Mesothelial cell of epicardium (in vitro differentiated cells): ENCODE data around the gene GPR179. TPM values are rescaled to one million over a fixed set of nuclear protein-coding genes. Genes with fewer than 3 reads are reported as not detected.

Experiments
- DNase-seq, 2 experiments: peaks; one replicate each; pipeline ENCODE4 v3.0.0; 2021; ENCODE audit warnings: low spot score in 2 of 2; ENCODE audit not compliant: unreplicated experiment in 2 of 2
- H3K27ac Mint-ChIP-seq: 2 replicates; pipeline ENCODE4 v1.8.0; 2021; ENCODE audit warnings: mixed read lengths
- H3K27me3 Mint-ChIP-seq: 2 replicates; pipeline ENCODE4 v1.8.0; 2021; ENCODE audit warnings: low read depth, mixed read lengths
- H3K36me3 Mint-ChIP-seq: 2 replicates; pipeline ENCODE4 v1.8.0; 2021; ENCODE audit warnings: mixed read lengths
- H3K4me1 Mint-ChIP-seq: 2 replicates; pipeline ENCODE4 v1.8.0; 2021; ENCODE audit warnings: mixed read lengths
- H3K4me3 Mint-ChIP-seq: 2 replicates; pipeline ENCODE4 v1.8.0; 2021; ENCODE audit warnings: mild to moderate bottlenecking, moderate library complexity, mixed read lengths
- H3K9me3 Mint-ChIP-seq: 2 replicates; pipeline ENCODE4 v1.8.0; 2021; ENCODE audit warnings: mixed read lengths
- total RNA-seq: library from RNA; stranded (reverse); gene quantifications from 3 replicates; pipeline ENCODE4 v1.2.1, GENCODE V29; 2021
- TF ChIP-seq, protein P1 (sequence below): fragments of 200-600 bp; sonication (generic); IDR thresholded peaks from one replicate; pipeline ENCODE4 v1.5.0; 2021; ENCODE audit warnings: antibody characterized with exemption; ENCODE audit not compliant: unreplicated experiment

Gene GPR179
- total RNA-seq, 1 donor from 2014 or later, result 0.25 TPM

DNA sequence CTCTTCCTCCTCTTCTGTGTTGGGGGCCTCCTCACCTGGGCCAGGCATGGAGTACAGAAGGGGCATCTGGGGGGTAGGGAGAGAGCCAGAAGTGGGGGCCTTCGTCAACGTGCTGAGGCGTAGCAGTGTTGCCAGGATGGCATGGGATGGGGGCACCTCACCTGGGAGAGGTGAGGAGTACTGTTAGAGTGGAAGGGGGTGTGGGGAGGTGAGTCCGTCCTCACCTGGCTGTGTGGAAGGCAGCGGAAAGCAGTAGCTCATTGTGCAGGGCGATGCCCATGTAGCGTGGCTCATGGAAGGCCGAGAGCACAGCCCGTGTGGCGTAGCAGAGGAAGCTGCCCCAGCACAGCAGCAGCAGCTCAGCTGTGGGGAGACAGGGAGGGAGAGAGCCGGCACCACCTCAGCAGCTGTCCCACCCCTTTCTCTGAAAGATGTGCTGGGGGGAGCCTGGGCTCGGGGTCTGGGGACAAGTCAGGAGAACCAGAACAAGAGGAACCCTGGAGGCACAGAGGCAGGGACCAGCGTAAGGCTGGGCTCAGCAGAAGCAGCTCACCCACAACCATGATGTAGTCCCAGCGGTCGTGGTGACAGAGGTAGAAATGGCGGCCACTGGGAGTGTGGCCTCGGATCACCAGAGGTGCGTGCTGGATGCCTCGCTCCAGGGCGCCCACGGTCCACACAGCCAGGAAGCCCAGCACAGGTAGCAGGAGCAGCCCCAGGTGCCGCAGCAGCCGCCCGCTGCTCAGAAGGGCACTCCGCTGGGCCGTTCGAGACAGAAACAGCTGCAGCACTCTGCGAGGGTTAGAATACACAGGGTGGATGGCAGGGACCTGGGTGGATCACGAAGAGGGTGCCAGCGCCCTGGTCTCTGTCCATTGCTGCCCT is 9.0 kb downstream of the GPR179 start:
- Mint-ChIP-seq H3K4me3 (no peak overlapping the region), H3K27ac (no peak overlapping the region), H3K36me3 (no peaks in the 10 kb centered on the region), H3K9me3 (no peaks in the 10 kb centered on the region), H3K4me1 (no peaks in the 10 kb centered on the region), H3K27me3 (peaks cover 6% of the 10 kb centered on the region)
- TF ChIP-seq, protein P1, sequence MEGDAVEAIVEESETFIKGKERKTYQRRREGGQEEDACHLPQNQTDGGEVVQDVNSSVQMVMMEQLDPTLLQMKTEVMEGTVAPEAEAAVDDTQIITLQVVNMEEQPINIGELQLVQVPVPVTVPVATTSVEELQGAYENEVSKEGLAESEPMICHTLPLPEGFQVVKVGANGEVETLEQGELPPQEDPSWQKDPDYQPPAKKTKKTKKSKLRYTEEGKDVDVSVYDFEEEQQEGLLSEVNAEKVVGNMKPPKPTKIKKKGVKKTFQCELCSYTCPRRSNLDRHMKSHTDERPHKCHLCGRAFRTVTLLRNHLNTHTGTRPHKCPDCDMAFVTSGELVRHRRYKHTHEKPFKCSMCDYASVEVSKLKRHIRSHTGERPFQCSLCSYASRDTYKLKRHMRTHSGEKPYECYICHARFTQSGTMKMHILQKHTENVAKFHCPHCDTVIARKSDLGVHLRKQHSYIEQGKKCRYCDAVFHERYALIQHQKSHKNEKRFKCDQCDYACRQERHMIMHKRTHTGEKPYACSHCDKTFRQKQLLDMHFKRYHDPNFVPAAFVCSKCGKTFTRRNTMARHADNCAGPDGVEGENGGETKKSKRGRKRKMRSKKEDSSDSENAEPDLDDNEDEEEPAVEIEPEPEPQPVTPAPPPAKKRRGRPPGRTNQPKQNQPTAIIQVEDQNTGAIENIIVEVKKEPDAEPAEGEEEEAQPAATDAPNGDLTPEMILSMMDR, result no peak
- no peak for DNase-seq

- H3K27me3 Mint-ChIP-seq, result peaks cover 6% of the 10 kb centered on the region
- H3K27ac Mint-ChIP-seq, result no peak overlapping the region
- H3K9me3 Mint-ChIP-seq, result no peaks in the 10 kb centered on the region
- H3K36me3 Mint-ChIP-seq, result no peaks in the 10 kb centered on the region
- DNase-seq, result peak in 1 of 2 experiments; percentile 65
- TF ChIP-seq, protein P1, result peak; percentile 40
- no peak overlapping the region for H3K4me3 Mint-ChIP-seq
- no peaks in the 10 kb centered on the region for H3K4me1 Mint-ChIP-seq
Observed at GRCh38 chr17:38333635-38334295, 10.0 kb downstream of the GPR179 start.

DNA sequence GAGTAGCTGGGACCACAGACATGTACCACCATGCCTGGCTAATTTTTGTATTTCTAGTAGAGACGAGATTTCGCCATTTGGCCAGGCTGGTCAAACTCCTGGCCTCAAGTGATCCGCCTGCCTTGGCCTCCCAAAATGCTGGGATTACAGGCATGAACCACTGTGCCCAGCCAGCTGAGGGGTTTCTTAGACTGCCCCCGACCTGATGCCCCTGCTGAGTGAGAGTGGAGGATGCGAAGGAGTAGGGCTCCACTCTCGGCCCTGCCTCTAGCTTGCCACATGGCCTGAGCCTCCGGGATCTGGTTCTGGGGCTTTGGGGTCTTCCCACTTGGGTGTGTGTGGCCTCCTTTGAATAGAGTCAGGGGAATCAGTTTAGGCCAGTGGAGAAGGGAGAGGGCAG is 11.0 kb downstream of the GPR179 start:
- no peaks in the 10 kb centered on the region for H3K36me3 Mint-ChIP-seq
- no peaks in the 10 kb centered on the region for H3K4me1 Mint-ChIP-seq
- TF ChIP-seq, protein P1, result no peak
- no peaks in the 10 kb centered on the region for H3K9me3 Mint-ChIP-seq
- peaks cover 5% of the 10 kb centered on the region for H3K27me3 Mint-ChIP-seq
- DNase-seq, result no peak
- no peak overlapping the region for H3K4me3 Mint-ChIP-seq
- H3K27ac Mint-ChIP-seq, result no peak overlapping the region

GRCh38 chr17:38330941-38331411 is 12.8 kb downstream of the GPR179 start:
- Mint-ChIP-seq H3K27ac (no peak overlapping the region), H3K36me3 (no peaks in the 10 kb centered on the region), H3K27me3 (peaks cover 5% of the 10 kb centered on the region), H3K9me3 (no peaks in the 10 kb centered on the region), H3K4me1 (no peaks in the 10 kb centered on the region), H3K4me3 (no peak overlapping the region)
- no peak for DNase-seq
- TF ChIP-seq, protein P1, result no peak

DNA sequence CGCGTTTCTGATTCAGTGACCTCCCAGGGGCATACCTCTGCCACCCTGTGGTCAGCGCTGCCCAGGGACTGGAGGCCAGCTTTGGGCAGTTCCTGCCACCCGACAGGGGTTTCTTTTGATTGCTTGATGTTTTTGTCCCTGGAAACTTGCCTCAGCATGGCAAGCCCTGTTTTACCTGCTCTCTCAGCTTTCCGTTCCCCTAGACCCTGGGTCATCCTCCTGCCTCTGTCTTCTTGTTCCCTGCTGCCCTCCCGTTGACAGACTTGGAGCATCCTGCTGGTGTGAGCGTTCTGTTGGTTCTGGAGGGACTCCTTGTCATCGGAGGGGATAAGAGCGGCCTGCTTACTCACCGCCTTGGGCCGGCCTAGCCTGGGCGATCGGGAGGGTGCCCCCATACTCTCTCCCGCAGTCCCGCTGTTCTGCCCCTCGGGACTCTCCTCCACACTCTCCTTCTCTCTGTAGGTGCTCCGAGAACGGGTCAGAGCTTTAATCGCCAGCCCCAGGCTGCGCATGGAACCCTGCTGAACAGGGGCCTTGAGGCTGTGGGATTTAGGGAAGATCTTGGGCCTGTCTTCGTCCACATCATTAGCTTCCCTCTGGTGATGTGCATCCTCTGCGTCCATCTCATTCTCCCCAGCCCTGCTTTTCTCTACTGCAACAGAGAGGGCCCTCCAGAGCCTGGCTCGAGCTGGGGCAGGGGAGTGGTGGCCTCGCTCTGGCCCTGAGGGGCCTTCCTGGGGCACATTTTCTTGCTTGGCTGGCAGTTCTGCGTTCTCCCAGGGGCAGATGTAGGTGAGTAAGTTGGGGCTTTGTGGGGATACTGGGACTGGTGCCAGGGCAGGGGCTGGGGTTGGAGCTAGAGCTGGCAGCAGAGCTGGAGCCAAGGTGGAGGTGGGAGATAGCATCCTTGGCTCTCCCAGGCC is 13.7 kb downstream of the GPR179 start:
- no peaks in the 10 kb centered on the region for H3K9me3 Mint-ChIP-seq
- no peak overlapping the region for H3K4me3 Mint-ChIP-seq
- H3K36me3 Mint-ChIP-seq, result no peaks in the 10 kb centered on the region
- TF ChIP-seq, protein P1, result no peak
- H3K27me3 Mint-ChIP-seq, result peaks cover 5% of the 10 kb centered on the region
- H3K27ac Mint-ChIP-seq, result no peak overlapping the region
- peaks cover 6% of the 10 kb centered on the region for H3K4me1 Mint-ChIP-seq
- DNase-seq, result no peak
